Stomach (tissue), 4 donors: ENCODE measurements around the gene SMCR8.

Source experiments
- CTCF ChIP-seq, 7 experiments: fragments of 450-650 bp in 4 of 7; fragments of 200-600 bp in 3 of 7; sonication (generic) in 3 of 7; IDR thresholded peaks; one replicate each; pipeline ENCODE4 v1.5.1; 2016 to 2019; ENCODE audit warnings: antibody characterized with exemption in 7 of 7, control low read depth in 2 of 7, mild to moderate bottlenecking in 1 of 7
- EP300 ChIP-seq: sonication (generic); formaldehyde crosslinking; IDR thresholded peaks from one replicate; pipeline ENCODE4 v1.6.1; 2017; ENCODE audit warnings: antibody characterized with exemption
- POLR2A ChIP-seq, 4 donors: fragments of 450-650 bp; IDR thresholded peaks; one replicate each; pipeline ENCODE4 v1.6.1; 2016; ENCODE audit warnings: antibody characterized with exemption in 4 of 4, control low read depth in 2 of 4, mild to moderate bottlenecking in 1 of 4, moderate library complexity in 1 of 4
- POLR2AphosphoS5 ChIP-seq, 3 donors: sonication (generic); formaldehyde crosslinking; IDR thresholded peaks; one replicate each; pipeline ENCODE4 v1.6.1; 2016; ENCODE audit warnings: antibody characterized with exemption in 3 of 3

GRCh38 chr17:18278867-18279266 is 36.2 kb upstream of the SMCR8 start:
- TF ChIP-seq CTCF (IDR thresholded peaks at IDR 0.05) (no peak), POLR2A (IDR thresholded peaks at IDR 0.05) (no peak), EP300 (no peak), POLR2AphosphoS5 (IDR thresholded peaks at IDR 0.05) (no peak)
